ENCODE results near the gene ARHGEF28. TPM values are rescaled to one million over a fixed set of nuclear protein-coding genes. Genes with fewer than 3 reads are reported as not detected.
A peak's percentile ranks its signal among the peaks of the same experiment; 100 is the strongest.

The ARHGEF28 gene
- total RNA-seq, 1 experiment from 2014 or later = 5.8 TPM

- peaks cover 31% of the 10 kb centered on the region for H3K4me1 ChIP-seq
- H3K27ac ChIP-seq = peak overlapping the region; percentile 48
- H3K9me3 ChIP-seq (replicated peaks) = peaks cover 4% of the 10 kb centered on the region; the same call in 1 of the 2 replicates
- H3K36me3 ChIP-seq = no peaks in the 10 kb centered on the region
- H3K4me3 ChIP-seq = no peak overlapping the region
- DNase-seq = no peak
- no peaks in the 10 kb centered on the region for H3K27me3 ChIP-seq
Observed at GRCh38 chr5:73903169-73903568, 277.2 kb downstream of the ARHGEF28 start.

- peaks cover 17% of the 10 kb centered on the region for H3K4me1 ChIP-seq
- H3K9me3 ChIP-seq (replicated peaks) = peaks cover 4% of the 10 kb centered on the region; the same call in 1 of the 2 replicates
- no peak overlapping the region for H3K4me3 ChIP-seq
- no peak overlapping the region for H3K27ac ChIP-seq
- no peak for DNase-seq
- H3K36me3 ChIP-seq = no peaks in the 10 kb centered on the region
- no peaks in the 10 kb centered on the region for H3K27me3 ChIP-seq
Observed at GRCh38 chr5:73906277-73906676, 280.3 kb downstream of the ARHGEF28 start.

- H3K27ac ChIP-seq = no peak overlapping the region
- H3K36me3 ChIP-seq = no peaks in the 10 kb centered on the region
- DNase-seq = no peak
- H3K4me1 ChIP-seq = peaks cover 23% of the 10 kb centered on the region
- no peak overlapping the region for H3K4me3 ChIP-seq
- H3K27me3 ChIP-seq = no peaks in the 10 kb centered on the region
- H3K9me3 ChIP-seq (replicated peaks) = peaks cover 4% of the 10 kb centered on the region; the same call in 1 of the 2 replicates
Observed at GRCh38 chr5:73907164-73907563, 281.2 kb downstream of the ARHGEF28 start.

DNA sequence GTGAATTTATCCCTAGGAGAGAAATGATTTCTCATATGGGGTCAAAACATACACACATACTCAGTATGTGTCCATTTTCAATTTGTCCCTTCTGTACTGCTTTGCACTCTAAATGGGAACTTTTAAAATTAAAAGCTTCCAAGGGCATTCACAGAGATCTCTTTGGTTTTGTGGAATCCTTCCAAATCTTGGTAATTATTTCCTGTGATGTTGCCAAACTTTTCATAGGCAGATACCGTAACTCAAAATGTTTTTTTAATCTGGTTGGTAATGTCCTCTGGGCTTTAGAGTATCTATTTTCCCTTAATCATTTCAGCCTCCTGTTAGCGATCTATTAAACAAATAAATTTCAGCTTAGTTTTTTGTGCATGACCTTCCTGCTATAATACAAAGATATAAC is 282.4 kb downstream of the ARHGEF28 start:
- no peak overlapping the region for H3K27ac ChIP-seq
- peaks cover 4% of the 10 kb centered on the region; the same call in 1 of the 2 replicates for H3K9me3 ChIP-seq (replicated peaks)
- no peaks in the 10 kb centered on the region for H3K27me3 ChIP-seq
- H3K4me1 ChIP-seq = peaks cover 26% of the 10 kb centered on the region
- no peak overlapping the region for H3K4me3 ChIP-seq
- no peak for DNase-seq
- H3K36me3 ChIP-seq = no peaks in the 10 kb centered on the region

DNA sequence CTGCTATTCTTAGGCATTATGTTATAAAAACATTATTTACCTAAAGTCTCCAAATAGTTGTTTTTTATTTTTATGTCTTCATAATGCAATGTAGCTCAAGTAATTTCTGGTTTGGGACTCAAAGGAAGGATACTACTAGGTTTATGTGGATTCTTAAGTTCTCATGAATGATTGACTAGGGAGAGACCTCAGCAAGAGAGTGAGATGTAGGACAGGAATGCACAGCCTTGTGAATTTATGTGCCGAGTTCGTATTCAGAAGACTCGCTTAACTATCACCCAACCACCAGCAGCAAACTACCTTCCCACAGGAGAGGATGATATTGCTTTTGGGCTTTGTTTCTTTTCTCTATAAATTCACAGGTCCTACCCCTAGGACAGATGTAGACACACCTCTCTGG is 282.9 kb downstream of the ARHGEF28 start:
- peaks cover 29% of the 10 kb centered on the region for H3K4me1 ChIP-seq
- DNase-seq = no peak
- no peak overlapping the region for H3K4me3 ChIP-seq
- H3K36me3 ChIP-seq = no peaks in the 10 kb centered on the region
- H3K9me3 ChIP-seq (replicated peaks) = peaks cover 4% of the 10 kb centered on the region; the same call in 1 of the 2 replicates
- no peak overlapping the region for H3K27ac ChIP-seq
- no peaks in the 10 kb centered on the region for H3K27me3 ChIP-seq

GRCh38 chr5:73909474-73909873 is 283.5 kb downstream of the ARHGEF28 start:
- peaks cover 4% of the 10 kb centered on the region; the same call in 1 of the 2 replicates for H3K9me3 ChIP-seq (replicated peaks)
- no peak overlapping the region for H3K4me3 ChIP-seq
- no peaks in the 10 kb centered on the region for H3K36me3 ChIP-seq
- H3K4me1 ChIP-seq = peaks cover 29% of the 10 kb centered on the region
- H3K27me3 ChIP-seq = no peaks in the 10 kb centered on the region
- DNase-seq = no peak
- H3K27ac ChIP-seq = no peak overlapping the region

- DNase-seq = peak in 1 of 2 experiments; percentile 62
- Histone ChIP-seq H3K9me3 (replicated peaks) (peaks cover 3% of the 10 kb centered on the region; the same call in 1 of the 2 replicates), H3K36me3 (no peaks in the 10 kb centered on the region), H3K27ac (peak overlapping the region; percentile 49), H3K4me1 (peaks cover 29% of the 10 kb centered on the region), H3K27me3 (no peaks in the 10 kb centered on the region), H3K4me3 (no peak overlapping the region)
Observed at GRCh38 chr5:73911761-73912393, 285.9 kb downstream of the ARHGEF28 start.

DNA sequence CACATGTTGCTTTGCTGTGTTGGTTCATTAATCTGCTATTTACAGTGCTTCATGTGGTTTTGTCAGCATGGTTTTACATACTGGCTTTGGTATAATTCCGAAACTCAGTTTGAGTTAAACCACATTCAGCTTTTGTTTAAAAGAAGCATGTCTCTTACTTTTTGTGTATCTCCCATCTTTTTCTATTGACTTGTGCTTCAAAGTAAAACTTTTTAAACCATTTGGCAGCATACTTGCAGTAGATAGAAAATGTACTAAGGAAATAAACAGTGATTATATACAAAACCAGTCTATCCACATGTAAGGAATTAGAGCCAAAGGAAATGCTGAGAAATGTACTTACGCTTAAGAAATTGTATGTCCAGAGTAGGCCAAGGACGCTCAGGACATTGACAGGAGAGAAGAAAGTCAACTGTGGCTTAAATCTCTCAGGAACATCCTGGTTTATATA is 286.9 kb downstream of the ARHGEF28 start:
- peak in 1 of 2 experiments; percentile 21 for DNase-seq
- Histone ChIP-seq H3K4me1 (peaks cover 35% of the 10 kb centered on the region), H3K36me3 (no peaks in the 10 kb centered on the region), H3K27me3 (no peaks in the 10 kb centered on the region), H3K9me3 (replicated peaks) (no peaks in the 10 kb centered on the region), H3K4me3 (no peak overlapping the region), H3K27ac (peak overlapping the region; percentile 49)

GRCh38 chr5:73913971-73914370 is 288.0 kb downstream of the ARHGEF28 start:
- no peaks in the 10 kb centered on the region for H3K36me3 ChIP-seq
- H3K9me3 ChIP-seq (replicated peaks) = no peaks in the 10 kb centered on the region
- H3K4me1 ChIP-seq = peaks cover 41% of the 10 kb centered on the region
- DNase-seq = no peak
- H3K27me3 ChIP-seq = no peaks in the 10 kb centered on the region
- H3K4me3 ChIP-seq = no peak overlapping the region
- H3K27ac ChIP-seq = no peak overlapping the region

GRCh38 chr5:73915345-73915744 is 289.3 kb downstream of the ARHGEF28 start:
- H3K4me3 ChIP-seq = no peak overlapping the region
- no peaks in the 10 kb centered on the region for H3K27me3 ChIP-seq
- no peaks in the 10 kb centered on the region for H3K36me3 ChIP-seq
- H3K9me3 ChIP-seq (replicated peaks) = 0 out of 2 replicates have a peak, but pooled peaks cover 3% of the 10 kb centered on the region
- H3K4me1 ChIP-seq = peaks cover 41% of the 10 kb centered on the region
- DNase-seq = no peak
- no peak overlapping the region for H3K27ac ChIP-seq

GRCh38 chr5:73917433-73917832 is 291.4 kb downstream of the ARHGEF28 start:
- Histone ChIP-seq H3K36me3 (no peaks in the 10 kb centered on the region), H3K9me3 (replicated peaks) (0 out of 2 replicates have a peak, but pooled peaks cover 3% of the 10 kb centered on the region), H3K4me1 (peaks cover 24% of the 10 kb centered on the region), H3K4me3 (no peak overlapping the region), H3K27me3 (no peaks in the 10 kb centered on the region), H3K27ac (no peak overlapping the region)
- peak; percentile 26 to 33 for DNase-seq

DNA sequence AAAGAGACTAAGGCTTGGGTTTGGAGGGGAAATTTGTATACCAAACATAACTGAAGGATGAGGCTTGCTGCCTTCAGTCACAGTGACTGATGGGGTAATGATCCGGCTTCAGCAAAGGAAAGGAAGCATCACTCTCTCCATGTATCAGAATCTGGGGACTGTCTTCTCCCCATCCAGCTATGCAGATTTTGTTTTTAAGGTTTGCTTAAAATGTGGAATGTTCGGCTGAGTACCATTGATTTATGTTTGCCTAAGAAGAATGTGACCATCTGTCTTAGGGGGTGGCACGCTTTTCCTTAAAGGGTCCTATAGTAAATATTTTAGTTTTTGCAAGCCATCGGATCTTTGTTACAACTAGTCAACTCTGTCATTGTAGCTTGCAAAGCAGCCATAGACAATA is 291.9 kb downstream of the ARHGEF28 start:
- 0 out of 2 replicates have a peak, but pooled peaks cover 3% of the 10 kb centered on the region for H3K9me3 ChIP-seq (replicated peaks)

DNA sequence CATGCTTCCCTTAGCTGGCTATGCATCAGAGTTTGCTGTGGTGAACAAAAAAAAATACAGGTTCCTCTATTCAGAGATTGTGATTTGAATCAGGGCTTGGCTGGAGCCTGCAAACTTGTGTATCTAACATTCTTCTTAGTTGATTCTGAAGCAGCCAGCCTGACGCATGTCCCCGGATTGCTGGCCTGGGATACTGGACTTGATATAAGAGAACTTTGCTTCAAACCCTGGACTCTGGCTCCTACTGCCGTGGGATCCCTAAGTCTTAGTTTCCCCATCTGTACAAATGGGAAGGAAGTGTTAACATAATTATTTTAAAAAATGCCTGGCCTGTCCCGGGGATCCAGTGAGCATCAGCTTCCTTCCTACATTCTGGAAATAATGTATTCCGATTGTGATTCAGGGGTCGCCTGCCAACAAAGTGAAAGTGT is 292.8 kb downstream of the ARHGEF28 start:
- Histone ChIP-seq H3K27ac (no peak overlapping the region), H3K27me3 (no peaks in the 10 kb centered on the region), H3K9me3 (replicated peaks) (0 out of 2 replicates have a peak, but pooled peaks cover 4% of the 10 kb centered on the region), H3K36me3 (no peaks in the 10 kb centered on the region), H3K4me1 (peaks cover 11% of the 10 kb centered on the region; the same call in 1 of the 2 replicates), H3K4me3 (no peak overlapping the region)
- DNase-seq = no peak

More for the DNA sequence above, 291.9 kb downstream of the ARHGEF28 start:
- no peak overlapping the region for H3K4me3 ChIP-seq
- DNase-seq = no peak
- no peaks in the 10 kb centered on the region for H3K36me3 ChIP-seq
- H3K4me1 ChIP-seq = peaks cover 20% of the 10 kb centered on the region
- H3K27ac ChIP-seq = no peak overlapping the region
- H3K27me3 ChIP-seq = no peaks in the 10 kb centered on the region

DNA sequence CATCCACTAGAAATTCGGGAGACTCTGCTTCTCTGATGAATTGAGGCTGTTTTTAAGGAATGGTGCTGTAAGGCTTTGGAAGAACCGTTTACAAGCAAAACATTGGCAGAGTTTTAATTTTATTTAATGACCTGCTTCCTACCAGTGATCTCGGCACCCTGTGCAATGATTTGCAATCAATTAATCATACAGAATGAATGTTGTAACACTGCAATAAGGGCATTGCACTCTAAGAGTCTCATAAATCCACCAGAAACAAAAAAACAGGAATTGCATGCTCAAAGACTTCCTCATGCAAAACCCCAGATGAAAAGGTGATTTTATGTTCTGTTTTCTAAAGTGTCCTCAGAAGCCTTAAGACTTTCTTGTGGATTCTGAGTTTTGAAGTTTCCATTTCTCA is 295.7 kb downstream of the ARHGEF28 start:
- H3K27ac ChIP-seq = no peak overlapping the region

DNA sequence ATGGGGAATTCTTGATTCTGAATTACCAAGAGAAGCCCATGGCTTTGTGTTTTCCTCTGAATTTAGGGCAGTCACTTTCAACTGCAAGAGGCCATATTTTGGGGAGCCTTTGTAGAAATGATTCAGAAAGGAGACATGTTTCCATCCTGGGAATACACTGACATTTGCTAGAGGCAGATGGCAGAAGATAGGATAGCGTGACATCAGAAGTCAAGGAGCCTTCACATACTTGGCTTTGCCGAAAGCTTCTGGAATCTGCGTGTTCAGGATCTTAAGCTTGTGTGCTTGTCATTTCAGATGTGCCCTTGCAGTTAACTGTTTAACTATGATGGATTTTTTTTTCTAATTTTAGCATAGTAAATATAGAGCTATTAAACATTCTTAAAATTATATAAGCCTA is 296.2 kb downstream of the ARHGEF28 start:
- no peak for DNase-seq
- H3K9me3 ChIP-seq (replicated peaks) = 0 out of 2 replicates have a peak, but pooled peaks cover 7% of the 10 kb centered on the region
- H3K27ac ChIP-seq = no peak overlapping the region
- H3K4me1 ChIP-seq = peaks cover 10% of the 10 kb centered on the region; the same call in 1 of the 2 replicates
- no peaks in the 10 kb centered on the region for H3K27me3 ChIP-seq
- no peak overlapping the region for H3K4me3 ChIP-seq
- no peaks in the 10 kb centered on the region for H3K36me3 ChIP-seq

More for the DNA sequence above, 295.7 kb downstream of the ARHGEF28 start:
- Histone ChIP-seq H3K27me3 (no peaks in the 10 kb centered on the region), H3K9me3 (replicated peaks) (0 out of 2 replicates have a peak, but pooled peaks cover 7% of the 10 kb centered on the region), H3K4me1 (peaks cover 11% of the 10 kb centered on the region; the same call in 1 of the 2 replicates), H3K4me3 (no peak overlapping the region), H3K36me3 (no peaks in the 10 kb centered on the region)
- no peak for DNase-seq
